Type B pancreatic cell (in vitro differentiated cells): ENCODE data around the gene MARCHF2. TPM values are rescaled to one million over a fixed set of nuclear protein-coding genes. Genes with fewer than 3 reads are reported as not detected.
A peak's percentile ranks its signal among the peaks of the same experiment; 100 is the strongest.

Experiments
- DNase-seq: peaks from one replicate; pipeline ENCODE4 v3.0.0; 2021; ENCODE audit warnings: mixed read lengths; ENCODE audit not compliant: unreplicated experiment; ENCODE audit errors: extremely low spot score
- H3K27ac Mint-ChIP-seq: 2 replicates; pipeline ENCODE4 v1.8.0; 2021; ENCODE audit warnings: mild to moderate bottlenecking, mixed read lengths
- H3K27me3 Mint-ChIP-seq: 2 replicates; pipeline ENCODE4 v1.8.0; 2021; ENCODE audit warnings: mixed read lengths
- H3K36me3 Mint-ChIP-seq: 2 replicates; pipeline ENCODE4 v1.8.0; 2021; ENCODE audit warnings: mixed read lengths
- H3K4me1 Mint-ChIP-seq: one replicate; pipeline ENCODE4 v1.8.0; 2021; ENCODE audit warnings: mixed read lengths; ENCODE audit not compliant: unreplicated experiment
- H3K4me3 Mint-ChIP-seq: 2 replicates; pipeline ENCODE4 v1.8.0; 2021; ENCODE audit warnings: mild to moderate bottlenecking, mixed read lengths
- H3K9me3 Mint-ChIP-seq: 2 replicates; pipeline ENCODE4 v1.8.0; 2021; ENCODE audit warnings: mixed read lengths
- long read RNA-seq: library from polyadenylated mRNA; unstranded; transcript quantifications from one replicate; pipeline ENCODE4 v2.0.0, GENCODE V29; 2020
- total RNA-seq: library from RNA; stranded (reverse); gene quantifications from 2 replicates; pipeline ENCODE4 v1.2.1, GENCODE V29; 2021; ENCODE audit warnings: low replicate concordance
- TF ChIP-seq, protein P1 (sequence below): fragments of 200-600 bp; sonication (generic); conservative IDR thresholded peaks from 2 replicates; pipeline ENCODE4 v1.5.0; 2021; ENCODE audit warnings: antibody characterized with exemption, mild to moderate bottlenecking

MARCHF2 gene, protein sequence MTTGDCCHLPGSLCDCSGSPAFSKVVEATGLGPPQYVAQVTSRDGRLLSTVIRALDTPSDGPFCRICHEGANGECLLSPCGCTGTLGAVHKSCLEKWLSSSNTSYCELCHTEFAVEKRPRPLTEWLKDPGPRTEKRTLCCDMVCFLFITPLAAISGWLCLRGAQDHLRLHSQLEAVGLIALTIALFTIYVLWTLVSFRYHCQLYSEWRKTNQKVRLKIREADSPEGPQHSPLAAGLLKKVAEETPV
- total RNA-seq: 15.5 and 24.7 TPM in 2 replicates
- long read RNA-seq, partial matches to known transcripts: 3 of 3 reads
- long read RNA-seq, other reads (novel, unspliced or antisense): 0 of 3 reads

DNA sequence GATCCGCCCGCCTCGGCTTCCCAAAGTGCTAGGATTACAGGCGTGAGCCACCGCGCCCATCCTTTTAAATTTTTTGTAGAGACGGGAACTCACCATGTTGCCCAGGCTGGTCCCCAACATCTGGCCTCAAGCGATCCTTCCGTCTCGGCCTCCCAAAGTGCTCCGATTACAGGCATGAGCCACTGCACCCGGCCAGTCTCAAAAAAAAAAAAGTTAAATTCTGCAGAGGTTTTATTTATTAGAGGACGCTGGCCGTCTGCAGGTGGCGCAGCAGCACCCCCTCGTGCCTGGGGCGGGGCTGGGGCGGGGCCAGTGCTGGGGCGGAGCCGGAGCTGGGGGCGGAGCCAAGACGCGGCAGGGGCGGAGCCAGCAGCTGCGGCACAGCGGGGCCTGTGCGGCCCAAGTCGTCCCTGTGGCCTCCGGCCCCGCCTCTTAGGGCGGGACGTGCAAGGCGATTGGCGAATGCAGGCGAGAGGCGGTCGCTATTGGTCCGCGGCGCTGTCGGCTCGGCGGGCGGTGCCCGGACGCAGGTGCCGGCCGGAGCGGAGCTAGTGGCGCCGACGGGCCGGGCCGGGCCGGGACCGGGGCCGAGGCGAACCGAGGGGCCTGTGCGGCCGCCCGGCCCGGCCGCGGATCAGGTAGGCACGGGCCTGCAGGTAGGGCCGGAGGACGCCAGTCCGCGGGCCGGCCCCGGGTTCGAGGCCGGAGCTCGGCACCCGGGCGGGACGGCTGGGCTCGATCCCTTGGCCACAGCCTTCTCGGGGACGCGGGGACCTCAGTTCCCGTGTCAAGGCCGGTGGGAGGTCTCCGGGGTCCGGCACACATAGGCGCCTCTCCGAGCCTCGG, at the start of gene MARCHF2:
MARCHF2 (plus strand) TSS at position 523 of the 846 bp plus-strand sequence. CDS start 8,536 bp downstream, outside the sequence.
- peak within 1 kb of the TSS; percentile 80 for H3K4me3 Mint-ChIP-seq
- peak; percentile 98 for DNase-seq
- H3K9me3 Mint-ChIP-seq: no peaks in the 10 kb centered on the region
- H3K4me1 Mint-ChIP-seq: no peaks in the 10 kb centered on the region
- TF ChIP-seq, protein P1, sequence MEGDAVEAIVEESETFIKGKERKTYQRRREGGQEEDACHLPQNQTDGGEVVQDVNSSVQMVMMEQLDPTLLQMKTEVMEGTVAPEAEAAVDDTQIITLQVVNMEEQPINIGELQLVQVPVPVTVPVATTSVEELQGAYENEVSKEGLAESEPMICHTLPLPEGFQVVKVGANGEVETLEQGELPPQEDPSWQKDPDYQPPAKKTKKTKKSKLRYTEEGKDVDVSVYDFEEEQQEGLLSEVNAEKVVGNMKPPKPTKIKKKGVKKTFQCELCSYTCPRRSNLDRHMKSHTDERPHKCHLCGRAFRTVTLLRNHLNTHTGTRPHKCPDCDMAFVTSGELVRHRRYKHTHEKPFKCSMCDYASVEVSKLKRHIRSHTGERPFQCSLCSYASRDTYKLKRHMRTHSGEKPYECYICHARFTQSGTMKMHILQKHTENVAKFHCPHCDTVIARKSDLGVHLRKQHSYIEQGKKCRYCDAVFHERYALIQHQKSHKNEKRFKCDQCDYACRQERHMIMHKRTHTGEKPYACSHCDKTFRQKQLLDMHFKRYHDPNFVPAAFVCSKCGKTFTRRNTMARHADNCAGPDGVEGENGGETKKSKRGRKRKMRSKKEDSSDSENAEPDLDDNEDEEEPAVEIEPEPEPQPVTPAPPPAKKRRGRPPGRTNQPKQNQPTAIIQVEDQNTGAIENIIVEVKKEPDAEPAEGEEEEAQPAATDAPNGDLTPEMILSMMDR: peak; percentile 74
- H3K27ac Mint-ChIP-seq: no peak within 1 kb of the TSS
- no peaks in the 10 kb centered on the region for H3K36me3 Mint-ChIP-seq
- H3K27me3 Mint-ChIP-seq: no peaks in the 10 kb centered on the region

DNA sequence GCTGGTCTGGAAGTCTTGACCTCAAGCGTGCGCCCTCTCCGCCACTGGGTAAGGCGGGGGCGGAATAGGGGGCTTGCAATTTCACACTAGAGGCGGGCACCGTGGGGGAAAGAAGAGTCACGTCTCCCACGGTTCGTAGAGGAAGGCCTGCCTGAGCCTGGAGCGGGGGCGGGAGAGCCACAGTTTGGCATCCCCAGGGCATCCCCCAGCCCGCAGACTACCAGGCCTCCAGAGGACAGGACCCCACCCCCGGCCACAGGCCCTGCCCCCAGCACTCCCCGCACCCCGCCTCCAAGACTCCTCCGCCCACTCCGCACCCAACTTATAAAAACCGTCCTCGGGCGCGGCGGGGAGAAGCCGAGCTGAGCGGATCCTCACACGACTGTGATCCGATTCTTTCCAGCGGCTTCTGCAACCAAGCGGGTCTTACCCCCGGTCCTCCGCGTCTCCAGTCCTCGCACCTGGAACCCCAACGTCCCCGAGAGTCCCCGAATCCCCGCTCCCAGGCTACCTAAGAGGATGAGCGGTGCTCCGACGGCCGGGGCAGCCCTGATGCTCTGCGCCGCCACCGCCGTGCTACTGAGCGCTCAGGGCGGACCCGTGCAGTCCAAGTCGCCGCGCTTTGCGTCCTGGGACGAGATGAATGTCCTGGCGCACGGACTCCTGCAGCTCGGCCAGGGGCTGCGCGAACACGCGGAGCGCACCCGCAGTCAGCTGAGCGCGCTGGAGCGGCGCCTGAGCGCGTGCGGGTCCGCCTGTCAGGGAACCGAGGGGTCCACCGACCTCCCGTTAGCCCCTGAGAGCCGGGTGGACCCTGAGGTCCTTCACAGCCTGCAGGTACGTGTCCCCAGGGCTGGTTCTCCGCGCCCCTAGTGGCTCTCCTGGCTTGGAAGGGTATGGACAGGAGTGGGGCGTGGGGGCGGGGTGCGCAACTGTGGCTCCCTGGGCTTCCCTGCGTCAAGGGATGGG, 49.0 kb upstream of the MARCHF2 start, which contains the start of gene ANGPTL4:
ANGPTL4 (plus strand) TSS at position 353 of the 969 bp plus-strand sequence; CDS start at position 520, 167 bp downstream.
- H3K9me3 Mint-ChIP-seq: no peaks in the 10 kb centered on the region
- peaks cover 33% of the 10 kb centered on the region for H3K4me1 Mint-ChIP-seq
- peaks cover 42% of the 10 kb centered on the region for H3K27me3 Mint-ChIP-seq
- TF ChIP-seq, protein P1: peak; percentile 38
- H3K36me3 Mint-ChIP-seq: no peaks in the 10 kb centered on the region
- peak within 1 kb of the TSS; percentile 87 for H3K4me3 Mint-ChIP-seq
- DNase-seq: peak; percentile 76
- peak within 1 kb of the TSS; percentile 77 for H3K27ac Mint-ChIP-seq

DNA sequence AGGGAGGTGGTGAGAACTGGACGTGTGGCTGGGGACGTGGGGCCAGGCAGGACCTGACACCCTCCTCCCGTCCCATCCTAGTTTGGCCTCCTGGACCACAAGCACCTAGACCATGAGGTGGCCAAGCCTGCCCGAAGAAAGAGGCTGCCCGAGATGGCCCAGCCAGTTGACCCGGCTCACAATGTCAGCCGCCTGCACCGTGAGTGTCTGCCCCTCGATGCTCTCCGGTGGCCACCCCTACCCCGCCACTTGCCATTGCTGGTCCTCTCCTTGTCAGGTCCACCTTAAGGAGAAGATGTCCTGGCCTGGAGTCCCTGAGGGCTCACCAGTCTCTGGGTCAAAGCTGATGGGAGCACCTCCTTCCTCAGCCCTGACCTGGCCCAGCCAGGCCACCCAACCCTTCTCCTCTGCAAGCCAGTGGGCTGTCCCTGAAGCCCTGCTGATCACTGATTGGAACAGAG, 47.0 kb upstream of the MARCHF2 start:
- Mint-ChIP-seq H3K9me3 (no peaks in the 10 kb centered on the region), H3K4me1 (peaks cover 33% of the 10 kb centered on the region), H3K27me3 (peaks cover 42% of the 10 kb centered on the region), H3K4me3 (no peak overlapping the region), H3K27ac (no peak overlapping the region), H3K36me3 (no peaks in the 10 kb centered on the region)
- TF ChIP-seq, protein P1: no peak
- DNase-seq: no peak

DNA sequence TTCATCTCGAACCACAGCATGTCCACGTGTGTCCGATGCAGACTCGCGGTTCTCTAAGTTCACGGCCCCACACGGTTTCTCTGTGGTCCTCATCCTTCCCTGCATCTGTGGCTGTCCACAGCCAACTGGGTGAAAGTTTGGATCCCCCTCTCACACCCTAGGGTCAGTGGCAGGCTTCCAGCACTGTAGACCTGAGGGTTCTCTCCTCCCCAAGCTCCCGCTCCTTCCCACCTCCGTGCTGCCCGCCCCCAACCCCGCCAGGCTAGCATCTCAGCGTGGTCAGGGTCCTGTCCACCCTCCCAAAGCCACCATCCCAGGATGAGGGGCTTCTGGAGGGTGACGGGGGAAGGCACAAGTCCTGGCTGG, 46.2 kb upstream of the MARCHF2 start:
- Mint-ChIP-seq H3K27ac (peak overlapping the region; percentile 79), H3K36me3 (no peaks in the 10 kb centered on the region), H3K27me3 (peaks cover 38% of the 10 kb centered on the region), H3K9me3 (no peaks in the 10 kb centered on the region), H3K4me3 (peak overlapping the region; percentile 75), H3K4me1 (peaks cover 28% of the 10 kb centered on the region)
- TF ChIP-seq, protein P1: no peak
- no peak for DNase-seq
